HPDE6-E6E7 (cell line): ENCODE measurements around the gene CELF2.

Experiments
- DNase-seq: peaks from one replicate; pipeline ENCODE4 v3.0.0; 2011; ENCODE audit warnings: missing footprints; ENCODE audit errors: extremely low spot score

Gene CELF2

DNA sequence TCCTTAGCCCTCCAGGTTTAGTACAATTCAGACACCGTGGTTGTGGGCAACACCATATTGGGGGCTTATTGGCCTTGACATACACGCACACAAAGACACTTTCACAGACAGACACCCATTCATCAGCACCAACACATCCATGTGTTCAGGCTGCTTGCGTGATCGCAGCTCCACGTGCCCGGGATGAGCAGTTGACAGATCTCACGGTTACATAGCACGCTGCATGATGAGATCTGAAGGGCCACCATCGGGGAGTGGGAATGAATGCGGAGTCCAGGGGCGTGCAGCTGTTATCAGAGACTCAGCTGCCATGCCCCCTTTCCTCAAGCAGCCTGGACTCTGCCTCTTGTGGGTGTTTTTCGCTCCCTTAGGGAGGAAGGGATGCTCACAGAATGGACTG is 308.6 kb downstream of the CELF2 start:
- no peak for DNase-seq

DNA sequence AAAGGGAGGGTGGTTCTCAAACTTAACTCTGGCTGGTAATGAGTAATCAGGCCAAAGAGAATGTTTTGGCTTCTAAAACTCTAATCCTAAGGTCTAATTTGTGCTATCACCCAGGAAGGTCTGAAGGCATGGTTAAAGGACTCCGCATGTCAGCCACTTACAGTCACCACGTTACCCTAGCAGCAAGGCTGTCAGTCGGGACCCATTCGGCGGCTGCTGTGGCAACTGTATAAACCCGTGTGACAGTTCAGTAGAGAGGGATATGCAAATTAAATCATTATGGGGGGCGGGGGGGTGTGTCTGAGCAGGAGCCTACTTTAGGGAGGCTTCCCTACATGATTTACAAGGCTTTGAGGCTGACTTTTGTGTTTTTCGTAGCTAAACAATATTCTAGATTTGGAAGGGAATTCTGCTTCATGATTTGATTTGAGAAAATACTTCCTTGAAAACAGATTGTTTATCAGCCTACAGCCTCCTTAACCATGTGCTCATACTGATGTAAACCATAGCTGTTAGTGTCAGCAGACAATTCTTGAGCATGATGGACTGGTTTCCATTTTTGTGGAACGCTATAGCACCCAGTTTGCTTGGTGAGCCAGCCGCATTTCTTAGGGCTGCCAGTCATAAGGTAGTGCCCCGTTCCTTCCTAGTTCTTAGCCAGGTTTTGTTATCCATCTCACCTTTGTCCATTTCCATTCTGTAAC is 309.4 kb downstream of the CELF2 start:
- DNase-seq, result no peak

DNA sequence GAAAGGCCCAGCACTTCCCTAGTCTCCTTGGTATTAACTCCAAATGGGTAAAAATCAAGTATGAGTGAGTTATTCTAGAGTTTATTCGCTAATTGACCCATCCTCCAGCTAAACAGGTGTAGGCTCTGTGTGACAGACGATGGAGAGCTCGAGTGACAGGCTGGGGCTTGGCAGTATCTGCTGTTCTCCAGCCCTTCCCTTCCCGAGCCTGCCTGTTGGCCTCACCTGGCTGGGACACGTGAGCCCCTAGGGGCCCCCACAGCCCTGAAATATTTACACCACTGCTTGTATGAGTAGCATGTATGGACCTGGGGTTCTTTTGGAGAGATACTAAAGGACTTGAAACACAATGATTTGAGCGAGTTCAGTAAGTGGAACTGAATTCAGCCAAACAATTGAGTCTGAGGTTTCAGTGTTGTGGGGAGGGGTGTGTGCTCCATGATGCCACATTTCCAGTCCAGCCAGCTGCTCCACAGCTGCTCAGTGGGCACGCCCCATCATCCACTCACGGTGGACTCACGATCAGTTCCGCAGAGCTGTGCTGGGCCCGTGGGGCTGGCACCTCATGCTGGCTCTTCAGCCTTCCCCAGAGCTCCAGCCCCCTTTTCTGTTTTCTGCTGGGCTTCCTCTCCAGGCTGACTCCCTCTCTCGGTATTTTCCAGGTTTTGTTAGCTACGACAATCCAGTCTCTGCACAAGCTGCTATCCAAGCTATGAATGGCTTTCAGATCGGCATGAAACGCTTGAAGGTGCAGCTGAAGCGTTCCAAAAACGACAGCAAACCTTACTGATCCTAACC is 310.8 kb downstream of the CELF2 start:
- DNase-seq, result no peak

DNA sequence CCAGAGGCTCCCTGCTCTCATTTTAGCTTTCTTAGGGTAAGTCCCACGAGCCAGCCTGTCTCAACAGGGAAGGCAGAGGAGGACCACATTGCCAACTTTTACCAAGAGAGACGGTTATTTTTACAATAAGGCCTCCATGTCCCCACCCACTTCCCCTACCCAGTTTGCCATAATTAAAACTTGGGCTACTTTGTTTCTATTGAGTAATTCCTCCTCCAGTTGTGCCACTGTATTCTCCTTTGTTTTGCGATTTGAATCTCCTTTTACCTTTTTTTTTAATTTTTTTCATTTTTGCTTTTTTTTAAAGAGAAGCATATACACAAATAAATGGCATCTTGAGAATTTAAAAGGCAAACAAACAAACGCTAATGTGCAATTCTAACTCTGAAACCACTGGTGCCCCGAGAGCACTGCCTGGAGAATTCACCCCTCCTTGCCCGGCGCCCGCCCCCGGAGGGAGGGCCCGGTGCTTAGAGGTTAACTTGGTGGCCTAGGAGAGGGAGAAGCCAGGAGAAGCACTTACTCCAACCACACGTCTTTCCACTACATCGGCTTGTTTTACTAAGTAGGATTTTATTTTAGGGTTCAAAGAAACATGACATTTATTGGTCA is 311.5 kb downstream of the CELF2 start:
- DNase-seq, result no peak

DNA sequence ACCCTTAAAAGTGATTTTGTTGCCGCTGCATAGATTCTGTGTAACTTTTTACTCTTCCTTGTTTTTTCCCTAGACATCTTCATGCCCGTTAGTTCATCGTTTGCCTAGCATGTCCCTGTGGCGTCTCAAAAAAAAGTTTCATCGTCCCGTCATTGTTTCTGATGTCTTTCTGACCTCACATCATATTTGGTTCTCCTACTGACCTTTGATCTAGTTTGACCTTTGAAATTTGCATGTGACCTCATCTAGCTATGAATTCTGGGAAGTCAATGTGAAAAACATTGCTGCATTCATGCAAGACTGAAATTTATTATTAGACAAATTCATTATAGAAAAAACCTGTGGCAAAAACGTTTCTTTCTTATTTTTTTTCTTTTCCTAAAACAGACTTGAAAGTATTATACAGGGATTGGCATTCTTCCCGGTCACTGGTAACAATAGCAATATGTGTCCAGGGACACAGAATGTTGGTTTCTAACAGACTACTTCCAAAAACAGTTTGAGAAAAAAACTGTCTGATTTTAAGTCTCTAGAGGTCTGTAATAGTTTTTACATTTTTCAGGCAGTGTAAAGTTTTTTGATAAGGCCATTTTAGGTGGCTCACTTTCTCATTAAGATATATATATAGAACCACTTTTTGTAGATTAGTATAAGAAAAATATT is 312.8 kb downstream of the CELF2 start:
- no peak for DNase-seq

DNA sequence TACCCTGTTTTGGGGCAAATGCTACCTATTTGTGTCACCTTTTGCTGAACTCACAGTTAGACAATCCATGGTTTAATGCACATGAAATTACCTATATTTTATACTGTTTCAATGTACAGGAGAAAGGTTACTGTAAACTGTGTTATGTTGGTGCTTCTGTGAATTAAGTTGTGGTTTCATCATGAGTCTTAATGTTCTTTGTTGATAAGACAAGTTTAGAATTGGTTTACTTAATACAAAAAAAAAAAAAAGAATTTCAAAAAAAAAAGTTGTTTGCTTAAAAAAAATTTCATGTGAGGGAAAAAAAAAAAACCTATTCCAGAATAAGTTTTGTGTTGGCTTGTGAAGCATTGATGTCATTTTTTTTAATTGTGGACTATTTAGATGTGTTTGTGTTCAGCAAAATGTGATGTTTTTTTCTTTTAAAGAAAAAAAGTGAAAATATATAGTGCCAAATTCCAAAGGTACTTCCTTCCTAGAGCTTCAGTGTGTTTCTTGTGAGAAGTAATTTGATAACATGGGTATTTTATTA is 313.4 kb downstream of the CELF2 start:
- DNase-seq, result no peak

DNA sequence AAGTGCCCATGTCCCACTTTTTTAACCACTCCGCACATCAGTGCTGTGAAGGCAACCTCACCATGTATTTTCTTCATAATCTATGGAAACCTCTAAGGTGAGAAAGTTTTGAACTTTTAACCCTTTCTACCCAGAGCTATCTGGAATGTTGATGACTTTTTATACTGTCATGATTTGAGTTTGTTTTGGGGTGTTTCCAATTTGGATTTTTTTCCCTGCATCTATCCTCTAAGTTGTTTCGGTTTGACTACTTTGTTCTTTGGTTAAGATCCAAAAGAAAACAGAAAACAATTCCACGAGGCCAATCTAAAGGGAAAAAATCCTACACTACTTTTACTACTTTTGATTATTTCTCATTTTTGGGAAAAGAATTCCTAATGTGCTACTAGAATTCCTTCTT is 314.1 kb downstream of the CELF2 start:
- no peak for DNase-seq

DNA sequence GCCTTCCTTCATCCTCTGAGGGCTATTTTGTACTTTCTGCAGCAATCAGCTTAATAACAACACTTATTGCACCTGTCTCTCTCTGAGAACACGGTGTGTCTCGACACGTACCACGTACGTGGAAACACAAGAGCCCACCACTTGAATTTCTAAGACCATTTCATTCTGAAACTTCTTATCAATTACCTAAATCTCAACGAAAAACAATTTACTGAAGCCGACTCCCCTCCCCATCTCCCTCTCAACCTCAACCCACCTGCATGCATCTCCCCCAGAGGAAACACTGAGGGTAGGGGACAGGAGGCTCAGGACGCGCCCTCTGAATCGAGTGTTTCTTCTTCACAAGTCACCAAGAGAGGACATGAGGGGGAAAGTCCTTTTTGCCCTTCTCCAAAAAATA is 315.2 kb downstream of the CELF2 start:
- no peak for DNase-seq

DNA sequence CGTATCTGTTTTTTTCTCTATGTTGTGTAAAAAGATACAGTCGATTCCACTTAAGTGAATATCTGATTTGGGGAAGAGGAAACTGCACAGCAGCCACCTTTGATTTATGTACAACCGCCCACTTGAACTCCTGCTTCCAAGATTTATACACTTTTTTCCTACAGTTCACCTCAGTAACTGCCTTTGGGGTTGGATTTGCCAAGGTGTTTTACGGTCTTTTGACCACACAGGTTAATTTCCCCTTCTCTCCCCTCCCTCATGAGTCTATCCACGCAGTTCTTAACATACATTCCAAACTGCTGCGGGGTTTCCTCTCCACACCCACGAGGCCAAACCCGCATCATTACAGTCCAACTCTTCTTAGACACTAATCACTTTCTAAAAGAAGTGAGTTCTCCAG is 316.8 kb downstream of the CELF2 start:
- DNase-seq, result no peak

DNA sequence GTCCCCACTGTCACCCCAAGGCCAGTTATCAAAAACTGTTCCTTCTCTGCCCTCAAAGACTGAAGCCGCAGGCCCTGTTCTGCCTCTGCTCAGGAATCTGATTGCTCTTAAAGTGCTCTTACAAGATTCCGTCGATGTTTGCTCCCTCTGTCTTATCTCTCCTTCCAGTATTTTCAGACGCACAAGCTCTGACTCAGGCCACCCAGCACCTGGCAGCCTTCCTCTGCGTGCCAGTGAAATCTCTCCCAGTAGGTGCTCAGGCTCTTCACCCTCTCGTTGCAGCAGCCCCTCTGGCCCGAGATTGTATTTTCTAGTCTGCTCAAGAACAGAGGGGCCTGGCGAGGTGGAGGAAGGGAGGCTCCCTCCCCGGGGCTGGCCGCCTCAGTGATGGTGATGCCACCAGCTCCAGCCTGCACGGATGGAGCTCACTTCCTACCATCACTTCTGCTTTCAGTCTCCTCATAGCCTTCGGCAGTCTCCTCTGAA is 317.5 kb downstream of the CELF2 start:
- no peak for DNase-seq

DNA sequence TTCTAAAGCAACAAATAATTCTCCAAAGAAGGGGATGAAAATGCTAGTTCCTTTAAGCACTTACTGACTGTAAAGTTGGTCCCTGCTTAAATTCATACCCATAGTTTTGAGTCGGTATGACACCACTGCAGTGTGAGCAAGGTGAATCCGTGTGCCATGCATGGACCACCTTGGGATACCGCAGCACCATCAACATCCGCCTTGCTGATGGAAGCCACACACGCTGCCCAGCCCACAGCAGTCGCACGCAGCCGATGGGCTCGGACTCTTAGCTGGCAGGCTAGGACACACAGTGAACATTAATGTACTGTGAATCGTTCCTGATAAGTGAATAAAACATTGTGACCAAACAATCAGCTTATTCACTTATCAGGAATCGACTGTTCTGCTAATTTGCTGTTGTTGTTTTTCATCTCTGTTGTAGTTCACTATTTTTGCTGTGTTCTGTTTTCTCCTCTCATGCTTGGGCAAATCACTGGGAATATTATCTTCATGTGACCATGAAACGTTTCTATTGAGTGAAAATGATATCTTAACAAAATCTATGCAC is 318.3 kb downstream of the CELF2 start:
- DNase-seq, result no peak

DNA sequence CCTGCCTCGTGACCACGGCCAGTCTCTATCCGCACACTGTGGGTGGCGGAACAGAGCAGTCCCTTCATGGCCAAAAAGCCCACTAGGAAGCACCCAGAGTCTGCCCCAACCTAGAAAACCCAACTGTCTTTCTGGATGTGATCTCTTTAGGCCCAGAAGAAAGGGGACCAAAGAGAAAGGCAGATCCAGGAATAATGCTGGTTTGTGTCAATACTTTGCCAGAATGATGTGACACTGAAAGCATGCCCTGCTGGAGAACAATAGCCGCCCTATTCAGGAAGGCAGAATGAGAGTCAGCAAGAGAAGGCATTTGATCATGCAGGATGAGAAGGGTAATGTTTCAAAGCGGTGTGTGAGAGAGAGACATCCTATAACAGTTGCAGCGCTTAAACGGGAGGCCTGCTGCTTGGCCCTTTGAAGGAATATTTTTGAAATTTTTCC is 319.1 kb downstream of the CELF2 start:
- DNase-seq, result no peak

DNA sequence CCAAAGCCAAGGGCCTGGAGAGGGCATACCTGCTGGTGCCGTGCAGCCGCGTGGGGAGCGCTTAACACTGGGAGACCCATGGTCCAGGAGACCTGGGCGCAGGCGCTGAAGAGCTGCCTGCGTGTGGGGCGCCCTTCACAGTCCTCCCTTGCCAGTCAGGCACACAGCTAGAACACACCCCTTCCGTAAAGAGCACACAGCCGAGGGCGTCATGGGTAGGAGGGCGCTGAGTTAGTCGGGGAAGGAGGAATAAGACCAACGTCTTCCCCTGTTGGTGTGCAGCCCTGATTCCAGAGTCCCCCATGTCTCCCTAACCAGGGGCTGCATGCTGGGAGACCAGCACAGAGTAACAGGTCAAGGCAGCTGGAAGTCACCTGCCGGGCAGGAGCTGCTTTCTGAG is 319.8 kb downstream of the CELF2 start:
- DNase-seq, result no peak

DNA sequence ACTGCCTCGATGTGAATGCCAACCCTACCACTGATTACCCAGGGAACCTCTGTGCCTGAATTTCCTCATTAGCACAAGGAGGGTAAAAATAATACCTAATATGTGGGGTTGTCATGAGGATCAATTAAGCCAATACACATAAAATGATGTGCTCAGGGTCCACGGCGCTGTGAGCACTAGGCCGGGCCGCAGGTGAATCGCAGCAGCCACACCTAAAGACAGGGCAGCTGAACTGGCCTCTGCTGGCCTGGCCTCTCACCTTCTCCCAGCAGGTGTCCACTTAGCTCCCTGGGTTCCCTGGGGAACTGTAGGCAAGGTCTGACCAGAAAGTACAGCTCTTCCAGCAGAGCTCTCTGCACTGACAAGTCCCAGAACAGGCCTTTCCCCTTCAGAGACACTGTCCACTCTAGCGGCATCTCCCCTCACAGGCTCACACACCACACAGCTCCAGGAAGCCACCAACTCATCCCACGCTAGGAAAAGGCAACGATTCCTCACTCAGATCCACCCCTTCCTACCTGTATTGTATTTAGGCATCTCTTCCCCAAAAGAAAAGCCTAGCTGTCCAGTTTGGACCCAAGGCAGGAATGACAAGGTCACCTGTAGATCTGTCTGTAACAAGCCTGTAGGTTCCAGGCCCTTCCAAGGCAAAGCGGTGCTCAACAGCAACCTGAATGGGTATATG is 320.6 kb downstream of the CELF2 start:
- DNase-seq, result no peak

DNA sequence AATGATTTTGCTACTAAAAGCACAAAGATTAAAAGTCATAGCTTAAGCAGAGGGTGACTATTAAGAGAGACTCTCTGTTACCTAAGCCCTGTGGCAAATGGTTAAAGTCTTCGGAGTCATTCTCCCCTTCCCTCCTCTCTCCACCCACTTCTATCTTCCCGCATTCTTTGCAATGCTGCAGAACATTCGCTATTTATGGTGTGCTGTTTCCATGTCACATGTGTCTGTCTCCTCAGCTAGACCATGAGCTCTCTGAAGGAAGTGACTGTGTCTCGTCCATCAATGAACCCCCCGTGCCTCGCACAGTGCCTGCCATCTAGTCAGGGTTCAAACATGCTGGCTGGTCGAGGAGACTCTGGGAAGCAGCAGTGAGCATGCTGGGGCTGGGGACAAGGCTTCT is 321.3 kb downstream of the CELF2 start:
- DNase-seq, result no peak

DNA sequence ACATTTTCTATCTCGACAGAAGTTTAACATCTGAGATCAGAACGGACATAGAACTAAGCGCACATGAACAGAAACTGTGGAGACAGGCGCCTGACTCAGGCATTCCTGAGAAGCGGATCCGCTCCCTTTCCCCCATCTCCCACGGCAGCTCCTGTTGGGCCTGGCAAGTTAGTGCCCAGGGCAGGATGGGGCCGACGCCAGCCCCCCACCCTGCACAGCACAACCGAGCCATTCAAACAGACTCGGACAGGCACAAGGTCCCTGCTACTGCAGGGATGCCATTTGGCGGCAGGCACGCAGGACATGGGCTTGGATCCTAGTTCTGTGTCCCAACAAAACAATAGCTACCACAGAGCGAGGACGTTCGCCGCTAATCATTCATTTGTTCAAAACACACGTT is 322.0 kb downstream of the CELF2 start:
- DNase-seq, result no peak

DNA sequence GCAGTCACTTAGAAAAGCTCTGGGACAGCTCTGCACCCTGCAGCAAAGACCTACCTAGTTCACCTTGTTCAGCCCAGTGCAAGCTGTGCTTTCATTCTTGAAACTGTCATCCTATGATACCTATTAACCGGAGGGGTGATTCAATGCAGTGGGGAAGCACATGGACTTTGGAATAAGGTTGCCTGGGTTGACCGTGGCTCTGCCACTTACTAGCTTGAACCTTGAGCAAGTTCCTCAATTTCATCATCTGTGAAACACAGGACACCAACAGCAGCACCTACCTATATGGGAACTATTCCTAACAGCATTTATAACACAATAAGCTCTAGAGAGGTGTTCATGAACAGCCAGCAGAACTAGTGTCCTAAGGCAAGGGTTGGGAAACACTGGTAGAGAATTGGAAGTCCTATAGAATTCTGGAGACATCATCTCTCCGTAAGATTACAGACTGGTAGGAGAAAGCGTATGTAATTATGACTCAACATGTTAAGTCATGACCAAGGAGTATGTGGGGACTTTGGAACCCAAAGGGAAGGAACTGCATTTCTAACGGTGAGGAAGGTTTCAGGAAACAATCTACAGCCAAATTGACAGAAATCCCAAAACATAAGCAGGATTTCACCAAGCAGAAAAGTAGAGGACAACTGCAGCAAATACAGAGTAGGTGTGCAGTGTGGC is 323.8 kb downstream of the CELF2 start:
- no peak for DNase-seq

DNA sequence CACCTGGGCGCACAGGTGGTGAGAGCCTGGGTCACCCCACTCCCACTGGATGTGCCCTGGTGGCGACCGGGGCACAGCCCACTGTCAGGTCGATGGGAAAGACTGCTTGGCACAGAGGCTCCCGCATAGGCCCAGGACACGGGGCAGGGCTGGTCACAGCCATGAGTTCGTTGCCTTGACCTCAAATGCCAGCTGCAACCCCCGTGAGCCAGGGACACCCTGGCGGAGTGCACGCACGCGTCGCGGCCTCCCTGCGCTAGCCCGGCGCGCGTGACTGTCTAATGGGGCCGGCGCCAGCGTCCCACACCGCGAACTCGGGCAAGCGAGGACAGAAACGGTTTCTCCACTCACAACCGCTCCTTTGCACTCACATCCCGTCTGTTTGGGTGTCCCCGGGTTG is 326.4 kb downstream of the CELF2 start:
- no peak for DNase-seq

DNA sequence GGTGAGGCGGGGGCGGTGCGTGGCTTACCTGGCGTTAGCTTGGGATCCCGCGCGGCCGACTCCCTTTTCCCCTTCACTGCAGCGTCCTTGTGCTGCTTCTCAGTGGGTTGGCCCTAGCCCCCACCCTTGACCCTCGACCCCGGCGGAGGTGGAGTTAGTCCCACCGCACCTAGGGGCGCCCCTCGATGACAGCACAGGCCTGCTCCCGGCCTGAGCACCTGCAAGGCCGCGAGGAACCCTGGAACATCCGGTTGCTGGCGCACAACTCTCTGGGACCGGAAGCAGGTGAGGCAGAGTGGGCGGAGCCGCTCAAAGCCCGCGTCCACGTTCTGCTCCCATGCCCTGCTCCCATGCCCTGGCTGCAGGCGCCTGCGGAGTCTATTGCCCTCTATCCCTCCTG is 326.9 kb downstream of the CELF2 start:
- DNase-seq, result no peak

DNA sequence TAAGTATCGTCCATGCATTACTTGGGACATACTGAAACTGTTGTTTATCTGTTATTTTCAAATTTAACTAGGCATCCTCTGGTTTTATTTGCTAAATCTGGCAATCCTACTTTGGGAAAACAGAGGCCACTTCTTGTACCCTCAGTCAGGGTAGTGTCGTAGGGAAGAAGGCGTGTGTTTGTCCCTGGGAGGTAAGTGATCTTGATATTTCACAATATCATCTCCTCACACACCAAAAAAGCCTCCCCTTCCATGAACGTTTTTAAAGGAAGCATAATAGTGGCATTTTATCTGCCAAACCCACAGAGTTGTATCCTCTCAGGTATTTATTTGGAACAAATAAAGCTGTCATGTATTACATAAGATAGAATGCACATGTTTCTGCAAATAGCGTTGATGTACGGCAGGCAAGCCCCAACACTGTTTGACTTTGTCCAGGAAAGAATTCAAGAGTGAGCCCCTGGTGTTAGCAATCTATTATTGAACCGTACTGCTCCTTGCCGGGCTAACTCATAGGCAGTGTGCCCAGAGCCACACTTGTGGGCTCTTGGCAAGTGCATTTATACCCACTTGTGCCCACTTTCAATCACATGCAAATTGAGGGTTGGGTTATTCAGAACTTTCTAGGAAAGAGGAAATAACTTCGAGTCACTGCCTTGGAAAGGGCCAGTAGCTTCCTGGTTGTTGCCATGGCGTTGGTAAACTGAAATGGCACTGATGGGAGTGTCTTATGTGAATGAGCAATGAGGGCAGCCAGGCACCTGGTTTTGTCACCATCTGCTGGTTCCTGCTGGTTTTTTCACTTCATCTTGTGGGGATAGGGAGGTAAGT is 327.8 kb downstream of the CELF2 start:
- no peak for DNase-seq
